Measurements from ENCODE around the gene TPGS1.

The TPGS1 gene

DNA sequence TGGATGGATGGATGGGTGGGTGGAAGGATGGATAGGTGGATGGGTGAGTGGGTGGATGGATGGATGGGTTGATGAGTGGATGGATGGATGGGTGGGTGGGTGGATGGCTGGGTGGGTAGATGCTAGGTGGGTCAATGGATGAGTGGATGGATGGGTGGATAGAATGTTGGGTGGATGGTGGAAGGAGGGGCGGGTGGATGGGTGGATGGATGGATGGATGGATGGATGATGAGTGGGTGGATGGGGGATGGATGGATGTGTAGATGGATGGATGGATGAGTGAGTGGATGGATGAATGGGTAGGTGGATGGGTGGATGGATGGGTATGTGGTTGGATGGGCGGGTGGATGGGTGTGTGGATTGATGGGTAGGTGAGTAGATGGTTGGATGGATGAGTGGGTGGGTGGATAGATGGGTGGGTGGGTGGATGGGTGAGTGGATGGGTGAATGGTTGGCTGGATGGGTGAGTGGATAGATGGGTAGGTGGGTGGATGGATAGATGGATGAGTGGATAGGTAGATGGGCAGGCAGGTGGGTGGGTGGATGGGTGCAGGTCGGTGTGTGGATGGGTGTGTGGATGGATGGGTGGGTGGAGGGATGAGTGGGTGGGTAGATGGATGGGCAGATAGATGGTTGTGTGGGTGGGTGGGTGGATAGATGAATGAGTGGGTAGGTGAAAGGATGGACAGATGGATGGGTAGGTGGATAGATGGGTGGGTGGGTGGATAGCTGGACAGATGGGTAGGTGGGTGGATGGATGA, 42.1 kb upstream of the TPGS1 start:
- Histone ChIP-seq H3K4me3 (IDR thresholded peaks at IDR 0.05; ENCODE audit: insufficient read depth, low read depth, low read length) (no peak overlapping the region), H2AFZ (ENCODE audit: low read depth) (no peak overlapping the region), H3K36me3 (ENCODE audit: insufficient read depth) (no peaks in the 10 kb centered on the region), H3K27me3 (ENCODE audit: insufficient read depth, low read depth) (peaks cover 13% of the 10 kb centered on the region; the same call in 1 of the 2 replicates), H3K27ac (no peak overlapping the region), H3K4me1 (ENCODE audit: low read depth, poor library complexity, severe bottlenecking) (no peaks in the 10 kb centered on the region), H3K4me2 (no peak overlapping the region), H4K20me1 (ENCODE audit: insufficient read depth) (no peaks in the 10 kb centered on the region), H3K9ac (no peak overlapping the region), H3K79me2 (ENCODE audit: insufficient read depth, low read depth) (no peaks in the 10 kb centered on the region)
- TF ChIP-seq, protein P1, sequence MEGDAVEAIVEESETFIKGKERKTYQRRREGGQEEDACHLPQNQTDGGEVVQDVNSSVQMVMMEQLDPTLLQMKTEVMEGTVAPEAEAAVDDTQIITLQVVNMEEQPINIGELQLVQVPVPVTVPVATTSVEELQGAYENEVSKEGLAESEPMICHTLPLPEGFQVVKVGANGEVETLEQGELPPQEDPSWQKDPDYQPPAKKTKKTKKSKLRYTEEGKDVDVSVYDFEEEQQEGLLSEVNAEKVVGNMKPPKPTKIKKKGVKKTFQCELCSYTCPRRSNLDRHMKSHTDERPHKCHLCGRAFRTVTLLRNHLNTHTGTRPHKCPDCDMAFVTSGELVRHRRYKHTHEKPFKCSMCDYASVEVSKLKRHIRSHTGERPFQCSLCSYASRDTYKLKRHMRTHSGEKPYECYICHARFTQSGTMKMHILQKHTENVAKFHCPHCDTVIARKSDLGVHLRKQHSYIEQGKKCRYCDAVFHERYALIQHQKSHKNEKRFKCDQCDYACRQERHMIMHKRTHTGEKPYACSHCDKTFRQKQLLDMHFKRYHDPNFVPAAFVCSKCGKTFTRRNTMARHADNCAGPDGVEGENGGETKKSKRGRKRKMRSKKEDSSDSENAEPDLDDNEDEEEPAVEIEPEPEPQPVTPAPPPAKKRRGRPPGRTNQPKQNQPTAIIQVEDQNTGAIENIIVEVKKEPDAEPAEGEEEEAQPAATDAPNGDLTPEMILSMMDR (conservative IDR thresholded peaks at IDR 0.05; ENCODE audit: low read depth, low read length), result no peak

DNA sequence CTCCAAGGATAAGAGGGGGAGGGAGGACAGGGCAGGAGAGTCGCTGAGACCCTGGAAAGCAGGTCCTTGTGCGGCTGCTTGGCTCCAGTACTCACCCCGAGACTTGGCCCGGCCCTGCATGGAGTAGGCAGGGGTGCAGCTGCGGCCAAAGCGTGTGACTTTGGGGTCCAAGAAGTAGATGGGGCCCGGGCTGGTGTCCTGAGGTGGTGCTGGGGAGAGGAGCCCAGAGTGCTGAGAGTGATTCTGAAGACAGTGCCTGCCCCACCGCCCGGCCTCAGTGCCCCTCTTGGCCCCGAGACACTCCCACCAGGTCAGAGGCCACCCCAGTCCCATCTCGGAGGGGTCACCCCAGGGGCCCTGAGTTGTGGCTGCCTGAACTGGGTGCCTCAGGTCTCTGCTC, 39.7 kb upstream of the TPGS1 start:
- Histone ChIP-seq H2AFZ (ENCODE audit: low read depth) (no peak overlapping the region), H3K36me3 (ENCODE audit: insufficient read depth) (no peaks in the 10 kb centered on the region), H3K4me2 (no peak overlapping the region), H3K79me2 (ENCODE audit: insufficient read depth, low read depth) (no peaks in the 10 kb centered on the region), H3K9ac (no peak overlapping the region), H3K4me1 (ENCODE audit: low read depth, poor library complexity, severe bottlenecking) (no peaks in the 10 kb centered on the region), H3K27me3 (ENCODE audit: insufficient read depth, low read depth) (peaks cover 15% of the 10 kb centered on the region; the same call in 1 of the 2 replicates), H3K27ac (no peak overlapping the region), H4K20me1 (ENCODE audit: insufficient read depth) (no peaks in the 10 kb centered on the region), H3K4me3 (IDR thresholded peaks at IDR 0.05; ENCODE audit: insufficient read depth, low read depth, low read length) (no peak overlapping the region)
- TF ChIP-seq, protein P1 (conservative IDR thresholded peaks at IDR 0.05; ENCODE audit: low read depth, low read length), result no peak

DNA sequence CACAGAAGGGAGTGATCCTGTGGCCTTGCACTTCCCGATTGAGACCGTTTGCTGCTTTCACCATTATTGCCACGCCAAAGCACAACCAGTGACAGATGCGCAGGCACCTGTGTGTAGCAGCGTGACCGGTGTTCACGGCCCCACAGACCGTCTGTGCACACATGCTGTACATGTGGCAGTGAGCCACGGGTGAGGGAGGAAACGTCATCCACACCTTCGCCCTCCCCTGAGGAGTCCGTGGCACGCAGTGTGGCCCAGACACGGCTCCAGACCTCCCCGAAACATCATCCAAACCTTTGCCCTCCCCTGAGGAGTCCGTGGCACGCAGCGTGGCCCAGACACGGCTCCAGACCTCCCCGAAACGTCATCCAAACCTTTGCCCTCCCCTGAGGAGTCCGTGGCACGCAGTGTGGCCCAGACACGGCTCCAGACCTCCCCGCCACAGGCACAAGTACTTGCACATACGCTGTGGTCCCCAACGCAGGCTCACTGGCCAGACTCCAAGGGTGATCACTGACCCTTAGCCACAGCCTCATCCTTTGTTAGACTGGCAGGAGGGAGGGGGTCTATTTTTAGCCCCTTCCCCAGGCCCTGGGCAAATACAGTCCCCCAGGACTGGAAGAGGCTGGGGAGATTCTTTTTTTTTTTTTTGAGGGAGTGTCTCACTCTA, 38.6 kb upstream of the TPGS1 start:
- Histone ChIP-seq H4K20me1 (ENCODE audit: insufficient read depth) (no peaks in the 10 kb centered on the region), H3K36me3 (ENCODE audit: insufficient read depth) (no peaks in the 10 kb centered on the region), H2AFZ (ENCODE audit: low read depth) (no peak overlapping the region), H3K27ac (no peak overlapping the region), H3K4me2 (no peak overlapping the region), H3K27me3 (ENCODE audit: insufficient read depth, low read depth) (peaks cover 13% of the 10 kb centered on the region; the same call in 1 of the 2 replicates), H3K4me3 (IDR thresholded peaks at IDR 0.05; ENCODE audit: insufficient read depth, low read depth, low read length) (no peak overlapping the region), H3K4me1 (ENCODE audit: low read depth, poor library complexity, severe bottlenecking) (no peaks in the 10 kb centered on the region), H3K9ac (no peak overlapping the region), H3K79me2 (ENCODE audit: insufficient read depth, low read depth) (no peaks in the 10 kb centered on the region)
- TF ChIP-seq, protein P1 (conservative IDR thresholded peaks at IDR 0.05; ENCODE audit: low read depth, low read length), result no peak

DNA sequence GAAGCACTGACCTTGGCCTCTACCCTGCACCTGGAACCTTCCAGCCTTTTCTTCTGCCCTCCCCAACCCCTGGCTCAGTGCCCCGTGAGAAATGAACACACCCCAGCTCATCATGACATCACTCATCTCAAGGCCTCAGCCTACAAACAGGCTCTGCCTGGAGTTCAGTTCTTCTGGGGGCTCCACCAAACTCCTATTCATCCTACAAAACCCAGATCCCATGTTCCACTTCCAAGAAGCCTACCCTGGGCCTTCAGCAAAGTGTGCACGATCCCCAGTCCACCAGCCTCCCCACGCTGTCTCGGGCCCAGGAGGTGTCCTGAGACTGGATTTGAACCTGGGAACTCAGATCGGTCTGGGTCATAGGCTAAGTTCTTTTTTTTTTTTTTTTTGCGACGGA, 37.5 kb upstream of the TPGS1 start:
- H2AFZ ChIP-seq (ENCODE audit: low read depth), result no peak overlapping the region
- no peak overlapping the region for H3K4me3 ChIP-seq (IDR thresholded peaks at IDR 0.05; ENCODE audit: insufficient read depth, low read depth, low read length)
- H3K9ac ChIP-seq, result no peak overlapping the region
- no peaks in the 10 kb centered on the region for H3K79me2 ChIP-seq (ENCODE audit: insufficient read depth, low read depth)
- H3K27ac ChIP-seq, result no peak overlapping the region
- H4K20me1 ChIP-seq (ENCODE audit: insufficient read depth), result no peaks in the 10 kb centered on the region
- TF ChIP-seq, protein P1 (conservative IDR thresholded peaks at IDR 0.05; ENCODE audit: low read depth, low read length), result no peak
- no peaks in the 10 kb centered on the region for H3K36me3 ChIP-seq (ENCODE audit: insufficient read depth)
- no peaks in the 10 kb centered on the region for H3K4me1 ChIP-seq (ENCODE audit: low read depth, poor library complexity, severe bottlenecking)
- peaks cover 17% of the 10 kb centered on the region; the same call in 1 of the 2 replicates for H3K27me3 ChIP-seq (ENCODE audit: insufficient read depth, low read depth)
- H3K4me2 ChIP-seq, result no peak overlapping the region

Data from KMS-11 (cell line).